ENCODE measurements around the gene LIMCH1. TPM values are rescaled to one million over a fixed set of nuclear protein-coding genes. Genes with fewer than 3 reads are reported as not detected.

The LIMCH1 gene
- total RNA-seq, 1 experiment from 2014 or later, result 3.3 TPM

- H3K9me3 ChIP-seq (ENCODE audit: control insufficient read depth, low read depth, low read length), result no peaks in the 10 kb centered on the region
- no peak overlapping the region for H2AFZ ChIP-seq (ENCODE audit: low read length)
- no peaks in the 10 kb centered on the region for H3K9me3 Mint-ChIP-seq
- H3K36me3 Mint-ChIP-seq (ENCODE audit: insufficient read depth in 1 of 3, low read depth in 3 of 3), result no peaks in the 10 kb centered on the region
- H2BK20ac ChIP-seq (ENCODE audit: low read depth, low read length, poor library complexity, severe bottlenecking), result no peak overlapping the region
- no peaks in the 10 kb centered on the region for H3K79me2 ChIP-seq (ENCODE audit: insufficient read depth, low read length)
- no peaks in the 10 kb centered on the region for H3K79me1 ChIP-seq (ENCODE audit: insufficient read depth, low read depth, low read length, poor library complexity, severe bottlenecking)
- H3K56ac ChIP-seq (ENCODE audit: insufficient read length, low read depth, low read length), result no peak overlapping the region
- no peaks in the 10 kb centered on the region for H3K23me2 ChIP-seq (ENCODE audit: insufficient read length, low read depth, low read length, poor library complexity, severe bottlenecking)
- peaks cover 17 to 18% of the 10 kb centered on the region in 2 experiments for H3K4me1 Mint-ChIP-seq
- H3T11ph ChIP-seq (ENCODE audit: low read length), result no peak overlapping the region
- no peak overlapping the region for H3K27ac Mint-ChIP-seq
- H3K14ac ChIP-seq (ENCODE audit: insufficient read depth, low read length), result no peak overlapping the region
- H3K4me1 ChIP-seq (ENCODE audit: insufficient read depth, low read length), result no peaks in the 10 kb centered on the region
- no peak overlapping the region for H2BK12ac ChIP-seq (ENCODE audit: insufficient read length, low read depth, low read length)
- no peak overlapping the region for H3K9ac ChIP-seq (ENCODE audit: extremely low read depth, insufficient read length, low read length)
- H4K5ac ChIP-seq (ENCODE audit: insufficient read length, low read depth, low read length), result no peak overlapping the region
- no peak overlapping the region for H2BK5ac ChIP-seq (ENCODE audit: insufficient read length, low read length)
- no peak overlapping the region for H4K8ac ChIP-seq (replicated peaks; ENCODE audit: insufficient read length, low read depth, low read length)
- no peak overlapping the region for H2BK15ac ChIP-seq (ENCODE audit: low read depth, low read length)
- no peak overlapping the region for H2AK5ac ChIP-seq (ENCODE audit: insufficient read length, low read length)
- WGBS (ENCODE audit: extremely low coverage, insufficient read length, low lambda C conversion rate), result no CpG with 5 or more reads among the region's 3 CpGs
- no peak overlapping the region for H3K18ac ChIP-seq (ENCODE audit: insufficient read length, low read depth, low read length)
- no peaks in the 10 kb centered on the region for H4K20me1 ChIP-seq (ENCODE audit: control insufficient read depth, insufficient read depth, insufficient read length)
- H3K4me2 ChIP-seq (ENCODE audit: insufficient read depth, insufficient read length, low read length), result no peak overlapping the region
- no peaks in the 10 kb centered on the region for H3K27me3 ChIP-seq (ENCODE audit: insufficient read depth, low read length)
- no peak overlapping the region for H3K23ac ChIP-seq (ENCODE audit: insufficient read length, low read depth, low read length)
- no peak overlapping the region for H3K27ac ChIP-seq (ENCODE audit: insufficient read length, low read depth, low read length)
- H3K27me3 Mint-ChIP-seq (ENCODE audit: low read depth), result peaks cover 4% of the 10 kb centered on the region
- no peak for TF ChIP-seq CTCF (conservative IDR thresholded peaks at IDR 0.05)
- H2BK120ac ChIP-seq (ENCODE audit: low read depth, low read length, poor library complexity, severe bottlenecking), result no peak overlapping the region
- DNase-seq, result no peak
- H3K4ac ChIP-seq (ENCODE audit: low read depth, low read length), result no peak overlapping the region
- no peak overlapping the region for H3K4me3 Mint-ChIP-seq
- no peak overlapping the region for H4K91ac ChIP-seq (ENCODE audit: insufficient read length, low read depth, low read length)
Observed at GRCh38 chr4:41638203-41638602, 100.2 kb downstream of the LIMCH1 start.
